HEK293 (cell line): ENCODE data around the gene SLC35G6.

Experiments
- CTCF ChIA-PET: fragments of 350-600 bp; formaldehyde crosslinking; extraction: SDS; loops from one replicate; lab custom pipeline; 2021; ENCODE audit warnings: antibody characterized with exemption; lab: Yijun Ruan, JAX
- POLR2A ChIA-PET: fragments of 300-600 bp; formaldehyde crosslinking; extraction: SDS; loops from one replicate; lab custom pipeline; 2020; ENCODE audit warnings: antibody characterized with exemption, inconsistent platforms; lab: Yijun Ruan, JAX
- H3K27ac ChIP-seq: fragments of 200-500 bp; sonication (Bioruptor generic); 2 replicates; pipeline ENCODE4 v1.5.1; 2014; ENCODE audit warnings: low read depth, low read length, control low read depth, inconsistent platforms; ENCODE audit errors: extremely low read depth
- H3K36me3 ChIP-seq, 2 experiments: fragments of 200-500 bp in 1 of 2; sonication (Bioruptor generic) in 1 of 2; 1 replicate in 1 of 2; 2 replicates in 1 of 2; pipeline ENCODE4 v1.5.1; 2014 to 2017; ENCODE audit warnings: inconsistent platforms in 2 of 2, low read length in 2 of 2; ENCODE audit not compliant: control insufficient read depth in 2 of 2, insufficient read depth in 1 of 2
- H3K4me1 ChIP-seq: fragments of 200-500 bp; sonication (Bioruptor generic); 2 replicates; pipeline ENCODE4 v1.5.1; 2014; ENCODE audit warnings: mild to moderate bottlenecking, low read length, inconsistent platforms; ENCODE audit not compliant: control insufficient read depth, insufficient read depth
- H3K4me3 ChIP-seq: 2 replicates; pipeline ENCODE4 v1.5.1; 2011; ENCODE audit warnings: low read depth, mild to moderate bottlenecking, control low read depth, low read length, moderate library complexity
- H3K9me3 ChIP-seq: fragments of 200-500 bp; sonication (Bioruptor generic); 2 replicates; pipeline ENCODE4 v1.5.1; 2014; ENCODE audit warnings: low read depth, low read length, inconsistent platforms; ENCODE audit not compliant: control insufficient read depth, insufficient read depth
- OSR2 ChIP-seq: fragments of 450-650 bp; formaldehyde crosslinking; IDR thresholded peaks from 2 replicates; pipeline ENCODE4 v1.5.1; 2016; ENCODE audit warnings: missing biosample characterization, missing genetic modification characterization
- SALL2 ChIP-seq: fragments of 450-650 bp; formaldehyde crosslinking; IDR thresholded peaks from 2 replicates; pipeline ENCODE4 v1.5.0; 2017; ENCODE audit warnings: missing biosample characterization, mild to moderate bottlenecking, missing genetic modification characterization, borderline replicate concordance
- ZFP69B ChIP-seq: fragments of 450-650 bp; formaldehyde crosslinking; IDR thresholded peaks from 2 replicates; pipeline ENCODE4 v1.5.1; 2016; ENCODE audit warnings: missing biosample characterization, missing genetic modification characterization
- ZNF544 ChIP-seq: fragments of 450-650 bp; formaldehyde crosslinking; IDR thresholded peaks from 2 replicates; pipeline ENCODE4 v1.5.0; 2017; ENCODE audit warnings: missing biosample characterization, missing genetic modification characterization
- TF ChIP-seq, protein P1 (sequence below): fragments of 450-650 bp; formaldehyde crosslinking; IDR thresholded peaks from 2 replicates; pipeline ENCODE4 v1.5.1; 2016; ENCODE audit warnings: missing biosample characterization, missing genetic modification characterization

SLC35G6 gene

GRCh38 chr17:7530023-7530900 is 49.0 kb downstream of the SLC35G6 start:
- Histone ChIP-seq H3K36me3 (no peaks in the 10 kb centered on the region), H3K4me3 (no peak overlapping the region), H3K9me3 (no peaks in the 10 kb centered on the region), H3K4me1 (no peaks in the 10 kb centered on the region), H3K27ac (no peak overlapping the region)
- ChIA-PET POLR2A (no interaction called here), CTCF (interaction anchor here (0.7 to 1.6 kb wide), 5 partner anchors 8 to 714 kb away, joined by 3 to 11 read pairs (median 4); no protein-coding TSS in a partner anchor)
- TF ChIP-seq, protein P1, sequence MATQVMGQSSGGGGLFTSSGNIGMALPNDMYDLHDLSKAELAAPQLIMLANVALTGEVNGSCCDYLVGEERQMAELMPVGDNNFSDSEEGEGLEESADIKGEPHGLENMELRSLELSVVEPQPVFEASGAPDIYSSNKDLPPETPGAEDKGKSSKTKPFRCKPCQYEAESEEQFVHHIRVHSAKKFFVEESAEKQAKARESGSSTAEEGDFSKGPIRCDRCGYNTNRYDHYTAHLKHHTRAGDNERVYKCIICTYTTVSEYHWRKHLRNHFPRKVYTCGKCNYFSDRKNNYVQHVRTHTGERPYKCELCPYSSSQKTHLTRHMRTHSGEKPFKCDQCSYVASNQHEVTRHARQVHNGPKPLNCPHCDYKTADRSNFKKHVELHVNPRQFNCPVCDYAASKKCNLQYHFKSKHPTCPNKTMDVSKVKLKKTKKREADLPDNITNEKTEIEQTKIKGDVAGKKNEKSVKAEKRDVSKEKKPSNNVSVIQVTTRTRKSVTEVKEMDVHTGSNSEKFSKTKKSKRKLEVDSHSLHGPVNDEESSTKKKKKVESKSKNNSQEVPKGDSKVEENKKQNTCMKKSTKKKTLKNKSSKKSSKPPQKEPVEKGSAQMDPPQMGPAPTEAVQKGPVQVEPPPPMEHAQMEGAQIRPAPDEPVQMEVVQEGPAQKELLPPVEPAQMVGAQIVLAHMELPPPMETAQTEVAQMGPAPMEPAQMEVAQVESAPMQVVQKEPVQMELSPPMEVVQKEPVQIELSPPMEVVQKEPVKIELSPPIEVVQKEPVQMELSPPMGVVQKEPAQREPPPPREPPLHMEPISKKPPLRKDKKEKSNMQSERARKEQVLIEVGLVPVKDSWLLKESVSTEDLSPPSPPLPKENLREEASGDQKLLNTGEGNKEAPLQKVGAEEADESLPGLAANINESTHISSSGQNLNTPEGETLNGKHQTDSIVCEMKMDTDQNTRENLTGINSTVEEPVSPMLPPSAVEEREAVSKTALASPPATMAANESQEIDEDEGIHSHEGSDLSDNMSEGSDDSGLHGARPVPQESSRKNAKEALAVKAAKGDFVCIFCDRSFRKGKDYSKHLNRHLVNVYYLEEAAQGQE (tag by site-specific recombination), result no peak
- TF ChIP-seq ZFP69B (no peak), SALL2 (no peak), OSR2 (tag by site-specific recombination) (no peak), ZNF544 (tag by site-specific recombination) (no peak)
